GM12801 (cell line): ENCODE measurements around the gene SPTBN1.

Source experiments
- CTCF ChIP-seq: IDR thresholded peaks from one replicate; pipeline ENCODE4 v1.5.1; 2011; ENCODE audit warnings: control low read depth; ENCODE audit not compliant: insufficient read length; ENCODE audit errors: extremely low read depth

SPTBN1 gene

GRCh38 chr2:54667266-54667639 is 211.1 kb downstream of the SPTBN1 start:
- no peak for TF ChIP-seq CTCF

DNA sequence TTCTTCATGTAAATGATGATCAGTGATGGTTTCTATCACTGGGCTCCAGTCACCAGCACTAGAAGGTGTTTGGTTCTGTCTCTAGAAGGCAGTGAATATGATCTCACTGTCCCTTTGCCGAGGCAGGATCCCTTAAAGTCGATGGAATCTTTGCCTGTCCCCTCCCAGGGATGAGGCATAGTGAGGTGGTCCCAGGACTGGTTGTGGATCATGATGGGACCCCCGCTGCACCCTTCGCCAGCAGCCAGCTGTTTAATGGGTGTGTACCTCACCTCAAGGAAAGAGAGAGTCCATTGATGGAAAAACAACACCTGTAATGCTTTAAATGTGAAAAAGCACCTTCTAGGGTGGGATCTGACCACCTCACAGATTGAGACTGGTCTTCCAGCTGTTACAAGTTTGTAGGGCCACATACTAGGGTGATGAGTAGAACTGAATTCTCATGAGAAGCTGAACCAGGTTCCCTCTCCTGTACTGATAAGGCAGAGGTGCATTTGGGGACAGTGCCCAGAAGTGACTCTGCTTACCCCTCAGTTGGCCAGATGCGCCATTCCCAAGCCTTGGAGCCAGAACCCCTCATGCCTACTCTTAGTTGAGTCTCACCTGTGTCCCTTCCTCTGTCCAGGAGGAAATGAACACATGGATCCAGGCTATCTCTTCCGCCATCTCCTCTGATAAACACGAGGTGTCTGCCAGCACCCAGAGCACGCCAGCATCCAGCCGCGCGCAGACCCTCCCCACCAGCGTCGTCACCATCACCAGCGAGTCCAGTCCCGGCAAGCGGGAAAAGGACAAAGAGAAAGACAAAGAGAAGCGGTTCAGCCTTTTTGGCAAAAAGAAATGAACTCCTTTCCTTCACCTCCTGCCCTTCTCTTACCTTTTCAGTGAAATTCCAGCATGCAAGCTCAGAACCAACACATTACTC is 211.9 kb downstream of the SPTBN1 start:
- TF ChIP-seq CTCF = no peak

DNA sequence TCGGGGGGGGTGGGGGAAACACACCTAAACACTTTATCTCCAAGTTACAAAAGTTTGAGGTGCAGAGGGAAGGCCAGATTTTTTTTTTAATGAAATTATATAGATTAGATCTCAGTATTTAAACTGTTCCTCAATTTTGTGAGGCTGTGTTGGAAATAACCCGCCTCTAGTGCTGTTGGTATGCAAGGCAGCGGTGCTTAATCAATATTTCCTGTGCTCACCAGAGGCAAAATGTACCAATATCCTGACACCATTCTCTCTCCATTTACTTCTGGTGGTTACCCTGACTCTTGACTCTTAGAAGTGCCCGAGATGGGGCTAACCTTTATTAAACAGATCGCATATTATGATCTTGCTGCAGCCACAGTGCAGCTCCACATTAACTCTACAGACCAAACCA is 212.6 kb downstream of the SPTBN1 start:
- TF ChIP-seq CTCF = no peak

DNA sequence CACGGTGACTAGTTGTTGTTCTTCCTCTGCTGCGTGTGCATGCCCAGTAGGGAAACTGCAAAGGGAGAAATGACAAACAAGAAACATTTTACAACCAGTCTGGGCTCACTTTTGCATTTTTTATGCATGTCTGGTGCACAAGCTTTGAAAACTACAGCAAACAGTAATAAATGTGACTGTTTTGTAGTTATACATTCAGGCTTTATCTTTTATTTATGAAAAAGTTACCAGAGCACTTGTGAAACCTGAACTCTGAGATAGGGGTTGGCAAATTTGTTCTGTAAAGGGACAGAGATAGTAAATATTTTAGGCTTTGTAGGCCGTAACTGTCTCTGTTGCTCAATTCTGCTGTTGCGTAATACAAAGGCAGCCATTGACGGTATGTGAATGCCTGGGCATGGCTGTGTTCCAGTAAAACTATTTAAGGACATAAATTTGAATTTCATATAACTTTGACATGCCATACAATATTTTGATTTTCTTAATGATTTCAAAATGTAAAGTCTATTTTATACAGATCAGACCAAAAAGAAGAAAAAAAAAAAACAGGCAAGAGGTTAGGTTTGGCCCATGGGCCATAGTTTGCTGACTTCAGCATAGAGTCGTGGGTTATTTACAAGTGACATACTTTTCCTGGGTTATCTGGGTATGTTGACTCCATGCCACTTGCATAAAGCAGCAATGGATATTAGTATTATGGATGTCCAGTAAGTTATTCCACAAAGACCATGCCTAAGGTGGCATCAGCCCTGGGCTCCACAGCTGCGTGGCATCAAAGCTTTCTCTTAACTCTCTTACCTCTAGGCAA is 213.8 kb downstream of the SPTBN1 start:
- TF ChIP-seq CTCF = no peak

- TF ChIP-seq CTCF = no peak
Observed at GRCh38 chr2:54670485-54671009, 214.4 kb downstream of the SPTBN1 start.

DNA sequence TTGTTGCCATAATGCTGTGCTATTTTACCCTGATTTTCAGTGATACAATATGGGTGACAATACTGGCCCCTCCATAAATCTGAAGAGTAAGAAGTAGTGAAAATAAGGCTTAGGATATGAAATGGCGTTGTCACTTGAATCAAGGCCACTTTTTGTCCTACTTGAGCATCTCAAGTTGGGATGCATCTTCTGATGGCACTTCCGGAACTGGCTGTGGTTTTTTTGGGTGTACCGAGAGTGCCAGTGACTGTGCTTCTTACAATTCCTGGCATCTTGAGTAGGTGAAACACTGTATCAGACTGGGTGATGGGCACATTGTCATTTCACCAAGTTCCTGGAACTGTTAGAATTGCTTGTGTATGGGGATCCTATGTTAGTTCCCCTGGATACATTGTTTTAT is 214.9 kb downstream of the SPTBN1 start:
- no peak for TF ChIP-seq CTCF

DNA sequence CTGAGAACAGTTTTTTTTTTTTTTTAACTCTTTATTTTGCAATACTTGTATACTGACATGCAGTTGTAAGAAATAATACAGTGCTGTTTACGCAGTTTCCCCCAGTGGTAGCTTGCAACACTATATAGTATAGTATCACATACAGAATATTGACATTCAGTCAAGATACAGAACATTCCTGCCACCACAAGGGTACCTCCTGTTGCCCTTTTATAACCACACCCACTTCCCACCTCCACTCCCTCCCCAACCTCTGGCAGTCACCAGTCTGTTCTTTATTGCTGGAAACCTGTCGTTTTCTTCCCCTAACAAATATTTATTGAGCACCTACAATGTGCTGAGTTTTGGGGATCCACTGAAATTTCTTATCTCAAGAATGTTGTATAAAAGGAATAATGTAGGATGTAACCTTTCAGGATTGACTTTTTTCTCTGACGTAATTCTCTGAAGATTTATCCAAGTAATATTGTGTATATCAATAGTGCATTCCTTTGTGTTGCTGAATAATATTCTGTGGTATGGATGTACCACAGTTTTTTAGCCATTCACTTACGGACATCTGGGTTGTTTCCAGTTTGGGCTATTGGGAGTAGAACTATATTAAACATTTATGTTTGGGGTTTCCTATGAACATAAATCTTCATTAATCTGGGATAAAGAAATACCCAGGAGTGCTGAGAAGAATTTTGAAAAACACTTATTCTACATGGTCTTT is 215.9 kb downstream of the SPTBN1 start:
- no peak for TF ChIP-seq CTCF
